Measurements from ENCODE around the gene SIMC1. TPM values are rescaled to one million over a fixed set of nuclear protein-coding genes. Genes with fewer than 3 reads are reported as not detected.

SIMC1 gene
- total RNA-seq, 1 experiment from 2014 or later = 17.7 TPM

DNA sequence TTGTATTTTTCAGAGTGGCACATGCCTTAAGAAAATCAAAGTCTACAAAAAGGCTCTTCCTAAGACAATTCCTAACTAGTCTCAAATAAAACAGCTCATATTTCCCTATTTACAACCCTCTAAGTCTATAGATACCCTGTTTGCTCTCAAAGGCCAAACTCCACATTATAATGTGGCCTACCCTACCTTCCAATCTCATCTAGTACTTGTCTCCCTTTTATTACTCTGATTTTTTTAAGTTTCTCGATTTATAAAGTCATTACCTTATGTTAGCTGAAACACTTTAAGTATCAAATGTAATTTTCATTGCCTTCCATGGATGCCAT lies 103.9 kb downstream of the SIMC1 start:
- H3K4me3 Mint-ChIP-seq = no peak overlapping the region
- H2BK20ac ChIP-seq (ENCODE audit: low read depth, low read length, poor library complexity, severe bottlenecking) = no peak overlapping the region
- H3K4me1 ChIP-seq (ENCODE audit: insufficient read depth, low read length) = no peaks in the 10 kb centered on the region
- no peak overlapping the region for H4K91ac ChIP-seq (ENCODE audit: insufficient read length, low read depth, low read length)
- H2BK5ac ChIP-seq (ENCODE audit: insufficient read length, low read length) = no peak overlapping the region
- H3K14ac ChIP-seq (ENCODE audit: insufficient read depth, low read length) = no peak overlapping the region
- H2AK5ac ChIP-seq (ENCODE audit: insufficient read length, low read length) = no peak overlapping the region
- no peak overlapping the region for H2BK120ac ChIP-seq (ENCODE audit: low read depth, low read length, poor library complexity, severe bottlenecking)
- H3T11ph ChIP-seq (ENCODE audit: low read length) = no peak overlapping the region
- H3K9ac ChIP-seq (ENCODE audit: extremely low read depth, insufficient read length, low read length) = no peak overlapping the region
- no peaks in the 10 kb centered on the region for H3K27me3 Mint-ChIP-seq (ENCODE audit: low read depth)
- no peak for DNase-seq
- H3K23me2 ChIP-seq (ENCODE audit: insufficient read length, low read depth, low read length, poor library complexity, severe bottlenecking) = no peaks in the 10 kb centered on the region
- no peak overlapping the region for H2BK12ac ChIP-seq (ENCODE audit: insufficient read length, low read depth, low read length)
- H3K27me3 ChIP-seq (ENCODE audit: insufficient read depth, low read length) = no peaks in the 10 kb centered on the region; the same call in 1 of the 2 replicates
- peaks cover 12 to 35% (median 13%) of the 10 kb centered on the region in 3 experiments; a peak in 6 of 7 replicates for H3K36me3 Mint-ChIP-seq (ENCODE audit: insufficient read depth in 1 of 3, low read depth in 3 of 3)
- H3K79me2 ChIP-seq (ENCODE audit: insufficient read depth, low read length) = no peaks in the 10 kb centered on the region
- no peak overlapping the region for H3K27ac ChIP-seq (ENCODE audit: insufficient read length, low read depth, low read length)
- no peak overlapping the region for H4K5ac ChIP-seq (ENCODE audit: insufficient read length, low read depth, low read length)
- no peak overlapping the region for H2BK15ac ChIP-seq (ENCODE audit: low read depth, low read length)
- no peaks in the 10 kb centered on the region for H3K9me3 ChIP-seq (ENCODE audit: control insufficient read depth, low read depth, low read length)
- H3K56ac ChIP-seq (ENCODE audit: insufficient read length, low read depth, low read length) = no peak overlapping the region
- H3K9me3 Mint-ChIP-seq = no peaks in the 10 kb centered on the region
- H4K8ac ChIP-seq (replicated peaks; ENCODE audit: insufficient read length, low read depth, low read length) = no peak overlapping the region
- no peak overlapping the region for H3K4me2 ChIP-seq (ENCODE audit: insufficient read depth, insufficient read length, low read length)
- no peak overlapping the region for H3K18ac ChIP-seq (ENCODE audit: insufficient read length, low read depth, low read length)
- H3K4ac ChIP-seq (ENCODE audit: low read depth, low read length) = no peak overlapping the region
- H3K27ac Mint-ChIP-seq = no peak overlapping the region
- no peak overlapping the region for H2AFZ ChIP-seq (ENCODE audit: low read length)
- WGBS (ENCODE audit: extremely low coverage, insufficient read length, low lambda C conversion rate) = no CpG with 5 or more reads among the region's 1 CpG
- H4K20me1 ChIP-seq (ENCODE audit: control insufficient read depth, insufficient read depth, insufficient read length) = no peaks in the 10 kb centered on the region
- H3K79me1 ChIP-seq (ENCODE audit: insufficient read depth, low read depth, low read length, poor library complexity, severe bottlenecking) = no peaks in the 10 kb centered on the region
- peaks cover 3 to 5% of the 10 kb centered on the region in 2 experiments; a peak in 3 of 4 replicates for H3K4me1 Mint-ChIP-seq
- TF ChIP-seq, protein P1, sequence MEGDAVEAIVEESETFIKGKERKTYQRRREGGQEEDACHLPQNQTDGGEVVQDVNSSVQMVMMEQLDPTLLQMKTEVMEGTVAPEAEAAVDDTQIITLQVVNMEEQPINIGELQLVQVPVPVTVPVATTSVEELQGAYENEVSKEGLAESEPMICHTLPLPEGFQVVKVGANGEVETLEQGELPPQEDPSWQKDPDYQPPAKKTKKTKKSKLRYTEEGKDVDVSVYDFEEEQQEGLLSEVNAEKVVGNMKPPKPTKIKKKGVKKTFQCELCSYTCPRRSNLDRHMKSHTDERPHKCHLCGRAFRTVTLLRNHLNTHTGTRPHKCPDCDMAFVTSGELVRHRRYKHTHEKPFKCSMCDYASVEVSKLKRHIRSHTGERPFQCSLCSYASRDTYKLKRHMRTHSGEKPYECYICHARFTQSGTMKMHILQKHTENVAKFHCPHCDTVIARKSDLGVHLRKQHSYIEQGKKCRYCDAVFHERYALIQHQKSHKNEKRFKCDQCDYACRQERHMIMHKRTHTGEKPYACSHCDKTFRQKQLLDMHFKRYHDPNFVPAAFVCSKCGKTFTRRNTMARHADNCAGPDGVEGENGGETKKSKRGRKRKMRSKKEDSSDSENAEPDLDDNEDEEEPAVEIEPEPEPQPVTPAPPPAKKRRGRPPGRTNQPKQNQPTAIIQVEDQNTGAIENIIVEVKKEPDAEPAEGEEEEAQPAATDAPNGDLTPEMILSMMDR (conservative IDR thresholded peaks at IDR 0.05) = no peak
- H3K23ac ChIP-seq (ENCODE audit: insufficient read length, low read depth, low read length) = no peak overlapping the region
